Measurements from ENCODE around the gene DIP2B.

DIP2B gene

GRCh38 chr12:50613463-50613862 lies 108.7 kb downstream of the DIP2B start:
- H3K9ac ChIP-seq = no peak overlapping the region
- peaks cover 39% of the 10 kb centered on the region for H3K79me2 ChIP-seq
- H3K36me3 ChIP-seq (ENCODE audit: control insufficient read depth, insufficient read depth, low read length) = no peaks in the 10 kb centered on the region
- H3K4me3 ChIP-seq (ENCODE audit: low read depth, low read length) = no peak overlapping the region
- H3K4me2 ChIP-seq (ENCODE audit: low read length) = no peak overlapping the region
- peaks cover 10% of the 10 kb centered on the region for H3K4me1 ChIP-seq
- TF ChIP-seq, protein P1, sequence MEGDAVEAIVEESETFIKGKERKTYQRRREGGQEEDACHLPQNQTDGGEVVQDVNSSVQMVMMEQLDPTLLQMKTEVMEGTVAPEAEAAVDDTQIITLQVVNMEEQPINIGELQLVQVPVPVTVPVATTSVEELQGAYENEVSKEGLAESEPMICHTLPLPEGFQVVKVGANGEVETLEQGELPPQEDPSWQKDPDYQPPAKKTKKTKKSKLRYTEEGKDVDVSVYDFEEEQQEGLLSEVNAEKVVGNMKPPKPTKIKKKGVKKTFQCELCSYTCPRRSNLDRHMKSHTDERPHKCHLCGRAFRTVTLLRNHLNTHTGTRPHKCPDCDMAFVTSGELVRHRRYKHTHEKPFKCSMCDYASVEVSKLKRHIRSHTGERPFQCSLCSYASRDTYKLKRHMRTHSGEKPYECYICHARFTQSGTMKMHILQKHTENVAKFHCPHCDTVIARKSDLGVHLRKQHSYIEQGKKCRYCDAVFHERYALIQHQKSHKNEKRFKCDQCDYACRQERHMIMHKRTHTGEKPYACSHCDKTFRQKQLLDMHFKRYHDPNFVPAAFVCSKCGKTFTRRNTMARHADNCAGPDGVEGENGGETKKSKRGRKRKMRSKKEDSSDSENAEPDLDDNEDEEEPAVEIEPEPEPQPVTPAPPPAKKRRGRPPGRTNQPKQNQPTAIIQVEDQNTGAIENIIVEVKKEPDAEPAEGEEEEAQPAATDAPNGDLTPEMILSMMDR (IDR thresholded peaks at IDR 0.05) = no peak
- H3K27me3 ChIP-seq (ENCODE audit: control insufficient read depth, insufficient read depth, low read length) = no peaks in the 10 kb centered on the region
- H2AFZ ChIP-seq = no peak overlapping the region
- H3K9me3 ChIP-seq (ENCODE audit: control insufficient read depth, low read length) = no peaks in the 10 kb centered on the region
- H3K27ac ChIP-seq = no peak overlapping the region

DNA sequence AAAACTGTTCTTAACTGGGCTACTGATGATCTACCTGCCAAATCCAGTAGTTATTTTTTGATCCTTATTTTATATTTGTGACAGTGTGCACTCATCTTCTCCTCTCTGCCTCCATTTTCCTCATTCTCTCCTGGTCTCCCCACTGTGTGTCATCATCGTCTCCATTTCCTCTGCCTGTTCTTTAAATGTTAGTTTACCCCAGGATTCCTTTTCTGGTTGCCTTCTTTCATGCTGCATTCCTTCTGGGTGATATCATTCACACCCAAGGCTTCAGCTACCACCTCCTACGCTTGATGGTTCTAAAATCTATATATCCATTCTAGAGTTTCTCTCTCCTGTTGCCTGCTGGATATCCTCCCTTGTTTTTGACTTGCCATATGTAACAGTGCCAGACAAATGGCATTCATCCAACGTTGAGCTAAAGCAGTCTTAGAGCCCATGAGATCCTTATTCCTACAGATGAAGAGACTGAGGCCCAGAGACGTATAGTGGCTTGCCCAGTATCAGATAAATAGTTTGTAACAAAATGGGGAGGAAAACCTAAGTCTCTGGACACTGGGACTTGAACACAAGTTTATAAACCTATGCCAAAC lies 109.5 kb downstream of the DIP2B start:
- H3K36me3 ChIP-seq (ENCODE audit: control insufficient read depth, insufficient read depth, low read length) = no peaks in the 10 kb centered on the region
- peaks cover 12% of the 10 kb centered on the region for H3K4me1 ChIP-seq
- TF ChIP-seq, protein P1 (IDR thresholded peaks at IDR 0.05) = no peak
- H3K27me3 ChIP-seq (ENCODE audit: control insufficient read depth, insufficient read depth, low read length) = no peaks in the 10 kb centered on the region
- H3K27ac ChIP-seq = no peak overlapping the region
- peaks cover 46% of the 10 kb centered on the region for H3K79me2 ChIP-seq
- no peak overlapping the region for H2AFZ ChIP-seq
- no peak overlapping the region for H3K9ac ChIP-seq
- no peaks in the 10 kb centered on the region for H3K9me3 ChIP-seq (ENCODE audit: control insufficient read depth, low read length)
- peak overlapping the region; percentile 11 for H3K4me2 ChIP-seq (ENCODE audit: low read length)
- no peak overlapping the region for H3K4me3 ChIP-seq (ENCODE audit: low read depth, low read length)

GRCh38 chr12:50615145-50615906 lies 110.5 kb downstream of the DIP2B start:
- TF ChIP-seq, protein P1 (IDR thresholded peaks at IDR 0.05) = no peak
- H2AFZ ChIP-seq = no peak overlapping the region
- peaks cover 7% of the 10 kb centered on the region for H3K4me1 ChIP-seq
- H3K4me3 ChIP-seq (ENCODE audit: low read depth, low read length) = no peak overlapping the region
- no peak overlapping the region for H3K4me2 ChIP-seq (ENCODE audit: low read length)
- H3K36me3 ChIP-seq (ENCODE audit: control insufficient read depth, insufficient read depth, low read length) = no peaks in the 10 kb centered on the region
- no peaks in the 10 kb centered on the region for H3K9me3 ChIP-seq (ENCODE audit: control insufficient read depth, low read length)
- H3K27me3 ChIP-seq (ENCODE audit: control insufficient read depth, insufficient read depth, low read length) = no peaks in the 10 kb centered on the region
- no peak overlapping the region for H3K9ac ChIP-seq
- no peak overlapping the region for H3K27ac ChIP-seq
- peaks cover 49% of the 10 kb centered on the region for H3K79me2 ChIP-seq

DNA sequence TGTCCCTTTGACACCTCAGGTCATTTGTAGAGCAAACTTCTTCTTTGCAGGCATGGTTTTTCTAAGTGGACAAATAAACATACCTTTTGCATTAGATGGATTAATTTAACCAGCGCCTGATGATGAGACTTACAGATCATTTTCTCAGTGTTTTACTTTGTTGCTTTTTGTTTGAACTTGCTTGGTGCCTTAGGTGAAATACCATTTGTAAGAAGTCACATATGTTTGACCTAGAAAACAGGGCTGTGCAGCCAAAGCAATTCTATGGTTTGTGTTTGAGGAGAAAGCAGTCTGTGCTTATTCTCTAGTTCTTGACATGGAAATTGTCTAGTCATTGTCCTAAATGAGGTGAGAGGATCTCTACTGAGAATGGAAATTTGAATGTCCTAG lies 111.1 kb downstream of the DIP2B start:
- no peak overlapping the region for H2AFZ ChIP-seq
- H3K4me2 ChIP-seq (ENCODE audit: low read length) = no peak overlapping the region
- no peak overlapping the region for H3K9ac ChIP-seq
- peaks cover 55% of the 10 kb centered on the region for H3K79me2 ChIP-seq
- H3K9me3 ChIP-seq (ENCODE audit: control insufficient read depth, low read length) = no peaks in the 10 kb centered on the region
- H3K4me1 ChIP-seq = peaks cover 7% of the 10 kb centered on the region
- H3K36me3 ChIP-seq (ENCODE audit: control insufficient read depth, insufficient read depth, low read length) = no peaks in the 10 kb centered on the region
- H3K4me3 ChIP-seq (ENCODE audit: low read depth, low read length) = no peak overlapping the region
- TF ChIP-seq, protein P1 (IDR thresholded peaks at IDR 0.05) = no peak
- H3K27ac ChIP-seq = no peak overlapping the region
- no peaks in the 10 kb centered on the region for H3K27me3 ChIP-seq (ENCODE audit: control insufficient read depth, insufficient read depth, low read length)

All from parathyroid adenoma (tissue), 2 donors.